GM12891 (cell line): ENCODE data around the gene CD244.

Source experiments
- POLR2A ChIP-seq: IDR thresholded peaks from 2 replicates; pipeline ENCODE4 v1.6.1; 2011; ENCODE audit warnings: low read depth, low read length, control low read depth
- TAF1 ChIP-seq: IDR thresholded peaks from 2 replicates; pipeline ENCODE4 v1.6.1; 2011; ENCODE audit warnings: low read depth, low read length, control low read depth

GRCh38 chr1:160814856-160815255 is 47.8 kb downstream of the CD244 start:
- TF ChIP-seq TAF1 (no peak), POLR2A (no peak)
